ENCODE data around the gene ATAD5. TPM values are rescaled to one million over a fixed set of nuclear protein-coding genes. Genes with fewer than 3 reads are reported as not detected.
A peak's percentile ranks its signal among the peaks of the same experiment; 100 is the strongest.

Gene ATAD5
- total and polyA plus RNA-seq, 2 of the 13 experiments (the other 11 are each of a cell fraction or from before 2014, with no cell fraction given), result 1.8 to 10.7 TPM

- TF ChIP-seq HNF1A (IDR thresholded peaks at IDR 0.05; ENCODE audit: low read depth) (no peak), HNF1A (CRISPR knock-in tag; IDR thresholded peaks at IDR 0.05; ENCODE audit: borderline replicate concordance) (peak; percentile 78; the same call in 1 of the 2 replicates), IRF1 (CRISPR knock-in tag; IDR thresholded peaks at IDR 0.05; ENCODE audit: low read depth) (no peak), NFKBIZ (CRISPR knock-in tag; IDR thresholded peaks at IDR 0.05) (no peak), GMEB1 (CRISPR knock-in tag; IDR thresholded peaks at IDR 0.05; ENCODE audit: borderline replicate concordance) (peak; percentile 98), ZNF615 (CRISPR knock-in tag; IDR thresholded peaks at IDR 0.05; ENCODE audit: borderline replicate concordance) (no peak), TOPORS (CRISPR knock-in tag; IDR thresholded peaks at IDR 0.05) (peak; percentile 60; the same call in 1 of the 2 replicates), RBM39 (IDR thresholded peaks at IDR 0.05; ENCODE audit: low read depth, low read length, poor library complexity, severe bottlenecking) (peak; percentile 44), ZBTB4 (CRISPR knock-in tag; IDR thresholded peaks at IDR 0.05; ENCODE audit: borderline replicate concordance) (no peak), MED1 (CRISPR knock-in tag; IDR thresholded peaks at IDR 0.05) (peak; percentile 74), ATF1 (CRISPR knock-in tag; IDR thresholded peaks at IDR 0.05) (peak; percentile 47; the same call in 1 of the 2 replicates), DR1 (CRISPR knock-in tag; IDR thresholded peaks at IDR 0.05) (peak; percentile 77), ARNT2 (CRISPR knock-in tag; IDR thresholded peaks at IDR 0.05; ENCODE audit: low read depth) (peak; percentile 91), ZBTB21 (CRISPR knock-in tag; IDR thresholded peaks at IDR 0.05) (no peak), ZBTB7A (CRISPR knock-in tag; IDR thresholded peaks at IDR 0.05) (peak; percentile 80), ARID3A (IDR thresholded peaks at IDR 0.05; ENCODE audit: low read depth, low read length) (peak; percentile 33; the same call in 1 of the 2 replicates), ZNF83 (CRISPR knock-in tag; IDR thresholded peaks at IDR 0.05; ENCODE audit: borderline replicate concordance) (no peak)
Observed at GRCh38 chr17:30831663-30832437, at the start of gene ATAD5 (continued).

Measured in HepG2 (cell line).